Measurements from ENCODE around the gene QDPR.
"Not testable (repeated sequence)": the region's sequence is repeated elsewhere in the genome, so short reads cannot be mapped to it uniquely, and the experiment has no call there.

Gene QDPR

DNA sequence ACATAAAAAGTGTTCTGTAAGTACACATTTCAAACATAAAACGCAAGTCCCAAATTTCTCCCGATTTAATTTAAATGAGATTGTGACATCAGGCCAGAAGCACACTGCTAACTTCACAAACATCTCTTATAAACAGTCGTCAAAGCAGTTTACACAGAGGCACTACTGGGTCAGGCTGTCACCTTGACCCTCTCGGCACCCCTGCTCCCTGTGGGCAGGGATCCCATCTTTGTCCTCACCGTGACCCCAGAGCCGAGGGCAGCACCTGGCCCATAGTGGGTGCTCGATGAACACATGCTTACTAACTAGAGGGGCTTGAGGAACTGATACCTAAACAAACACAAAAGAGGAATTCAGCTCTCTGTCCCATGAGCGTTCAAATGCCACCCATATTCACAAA lies 22.2 kb downstream of the QDPR start:
- DNase-seq: no peak

DNA sequence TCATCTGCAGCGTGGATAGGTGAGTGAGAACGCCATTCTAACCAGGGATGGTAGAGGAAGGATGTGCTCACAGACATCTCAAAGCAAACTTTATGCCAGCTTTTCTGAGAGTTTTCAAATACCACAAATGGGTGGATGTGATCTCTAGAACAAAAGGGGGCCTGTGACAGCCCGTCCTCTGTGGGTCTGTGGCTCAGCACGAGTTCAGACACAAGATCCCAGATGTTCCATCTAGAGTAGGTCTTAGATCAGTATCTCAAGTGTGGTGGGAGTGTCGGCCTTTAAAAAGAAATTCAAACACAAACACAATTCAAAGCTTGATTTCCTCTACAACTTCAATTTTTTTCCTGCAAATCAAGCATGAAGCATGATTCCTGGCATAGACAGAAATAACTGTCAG lies 22.8 kb downstream of the QDPR start:
- no peak for DNase-seq

DNA sequence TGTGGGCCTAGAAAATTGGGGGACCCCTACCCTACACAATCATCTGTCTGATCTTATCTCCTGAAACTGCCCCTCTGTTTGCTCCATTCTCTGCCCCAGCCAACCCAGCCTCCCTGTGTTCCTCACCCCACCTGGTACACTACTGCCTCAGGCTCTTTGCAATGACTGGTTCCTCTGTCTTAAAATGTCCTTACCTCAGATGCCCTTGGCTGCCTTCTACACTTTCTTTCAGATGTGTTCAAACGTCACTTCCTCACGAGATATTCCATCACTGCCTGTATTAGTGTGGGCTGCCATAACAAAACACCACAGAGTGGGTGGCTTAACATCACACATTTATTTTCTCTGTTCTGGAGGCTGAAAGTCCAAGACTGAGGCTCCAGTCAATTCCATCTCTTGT lies 29.2 kb downstream of the QDPR start:
- DNase-seq: no peak

DNA sequence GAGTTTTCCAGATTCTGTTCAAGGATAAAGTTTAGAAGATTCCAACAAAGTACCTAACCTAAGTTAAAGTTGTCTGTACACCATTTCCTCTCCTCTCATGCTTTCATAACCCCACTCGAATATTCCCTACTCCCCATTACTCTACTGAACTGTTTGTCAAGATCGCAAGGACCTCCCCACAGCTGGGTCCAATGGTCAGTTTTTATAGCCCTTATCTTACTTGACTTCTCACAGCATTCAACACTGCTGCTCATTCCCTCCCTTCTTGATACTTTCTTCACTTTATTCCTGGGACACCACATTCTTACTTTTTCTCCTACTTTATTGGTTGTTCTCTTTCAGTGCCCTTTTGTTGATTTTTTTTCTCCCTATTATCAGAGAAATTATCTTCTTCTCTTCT lies 30.9 kb downstream of the QDPR start:
- DNase-seq: no peak

DNA sequence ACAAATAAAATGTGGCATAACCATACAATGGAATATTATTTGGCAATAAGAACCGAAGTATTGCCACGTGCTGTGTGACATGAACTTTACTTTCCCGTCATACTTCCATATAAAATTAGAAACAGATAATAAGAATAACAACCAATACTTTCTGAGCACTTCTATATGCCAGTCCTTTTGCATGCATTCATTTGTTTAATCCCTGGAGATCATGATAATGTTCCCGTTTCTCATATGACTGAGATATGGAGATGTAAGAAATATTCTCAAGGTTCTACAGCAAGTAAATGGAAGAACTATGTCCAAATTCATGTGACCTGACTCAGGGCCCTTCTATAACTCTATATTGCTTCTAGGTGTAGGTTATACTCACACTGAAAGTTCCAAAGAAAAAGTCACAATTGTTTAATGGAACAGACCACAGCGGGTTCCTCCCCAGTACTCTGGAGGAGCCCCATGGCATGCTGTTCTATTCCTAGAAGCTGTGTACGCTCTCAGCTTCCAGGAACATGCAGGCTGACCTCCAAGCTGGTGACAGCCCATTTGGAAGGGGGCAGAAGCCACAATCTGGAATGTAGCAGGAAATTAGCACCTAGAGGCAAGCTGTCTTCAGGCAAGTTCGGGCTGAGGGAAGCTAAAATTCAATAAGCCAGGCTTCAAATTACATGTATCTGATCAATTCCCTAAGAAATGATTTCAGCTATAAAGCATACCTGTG lies 31.5 kb downstream of the QDPR start:
- DNase-seq: no peak

DNA sequence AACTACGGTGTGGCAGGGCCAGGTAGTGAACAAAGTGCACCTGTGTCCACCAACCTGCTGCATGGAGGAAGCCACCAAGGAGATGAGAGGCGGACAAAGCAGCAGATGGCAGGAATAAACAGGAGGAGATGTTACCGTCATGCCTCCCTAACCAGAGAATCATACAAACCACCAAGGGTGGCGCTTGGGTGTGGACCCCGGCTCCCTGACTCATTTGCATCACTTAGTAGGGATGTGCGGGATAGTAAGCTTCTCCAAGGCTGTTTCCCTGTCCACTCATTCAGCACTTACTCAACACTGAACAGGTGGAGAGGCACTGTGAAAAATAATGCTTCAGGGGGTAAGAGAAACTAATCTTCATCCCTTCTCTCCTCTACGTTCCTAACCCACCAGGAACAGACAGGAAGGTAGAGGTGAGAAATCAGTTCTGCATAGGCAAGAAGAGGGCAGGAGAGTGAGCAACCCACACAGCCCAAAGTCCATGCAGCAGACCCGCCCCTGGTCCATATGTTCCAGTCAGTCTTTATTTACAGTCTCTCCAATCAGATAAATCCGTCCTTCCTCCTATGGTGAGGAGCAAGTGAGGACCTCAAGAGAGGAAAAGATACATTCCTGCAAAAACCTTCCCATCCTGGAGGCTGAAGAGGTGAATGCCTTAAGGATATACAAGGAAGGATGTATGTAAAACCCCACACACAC lies 34.0 kb downstream of the QDPR start:
- DNase-seq: no peak

DNA sequence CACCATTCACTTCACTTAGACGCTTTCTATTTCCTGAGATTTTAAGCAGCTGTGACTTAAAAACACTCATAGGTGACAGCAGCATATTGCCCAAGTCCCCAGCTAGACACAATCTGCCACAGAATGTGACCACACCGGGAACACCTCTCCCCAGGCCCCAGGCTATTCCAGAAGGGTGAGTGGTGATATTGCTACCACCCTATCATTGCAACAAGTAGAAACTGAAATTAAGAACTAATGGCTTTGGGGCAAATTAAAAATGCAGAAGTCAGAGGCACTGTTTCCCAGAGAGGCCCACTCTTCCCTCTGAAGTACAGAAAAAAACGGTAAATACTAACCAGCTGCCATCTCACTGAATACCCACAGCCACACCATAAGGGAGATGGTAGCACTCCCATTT lies 35.0 kb downstream of the QDPR start:
- no peak for DNase-seq

DNA sequence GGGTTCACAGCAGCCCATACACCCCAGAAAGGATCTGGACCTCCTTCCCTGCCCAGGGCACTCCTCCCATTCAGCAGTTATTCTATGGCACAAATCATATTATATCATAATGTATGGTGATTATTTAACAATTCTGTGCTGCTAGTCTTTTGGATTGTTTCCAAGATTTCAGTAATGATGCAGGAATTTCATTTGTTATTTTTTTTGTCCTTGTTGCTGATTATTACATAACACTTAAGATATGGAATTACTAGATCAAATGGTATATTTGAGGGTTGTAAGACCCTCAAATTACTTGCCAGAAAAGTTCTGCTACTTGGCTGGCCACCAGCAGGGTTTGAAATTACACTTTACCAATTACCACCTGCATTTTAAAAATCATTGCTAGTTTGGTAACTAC lies 36.4 kb downstream of the QDPR start:
- DNase-seq: no peak

DNA sequence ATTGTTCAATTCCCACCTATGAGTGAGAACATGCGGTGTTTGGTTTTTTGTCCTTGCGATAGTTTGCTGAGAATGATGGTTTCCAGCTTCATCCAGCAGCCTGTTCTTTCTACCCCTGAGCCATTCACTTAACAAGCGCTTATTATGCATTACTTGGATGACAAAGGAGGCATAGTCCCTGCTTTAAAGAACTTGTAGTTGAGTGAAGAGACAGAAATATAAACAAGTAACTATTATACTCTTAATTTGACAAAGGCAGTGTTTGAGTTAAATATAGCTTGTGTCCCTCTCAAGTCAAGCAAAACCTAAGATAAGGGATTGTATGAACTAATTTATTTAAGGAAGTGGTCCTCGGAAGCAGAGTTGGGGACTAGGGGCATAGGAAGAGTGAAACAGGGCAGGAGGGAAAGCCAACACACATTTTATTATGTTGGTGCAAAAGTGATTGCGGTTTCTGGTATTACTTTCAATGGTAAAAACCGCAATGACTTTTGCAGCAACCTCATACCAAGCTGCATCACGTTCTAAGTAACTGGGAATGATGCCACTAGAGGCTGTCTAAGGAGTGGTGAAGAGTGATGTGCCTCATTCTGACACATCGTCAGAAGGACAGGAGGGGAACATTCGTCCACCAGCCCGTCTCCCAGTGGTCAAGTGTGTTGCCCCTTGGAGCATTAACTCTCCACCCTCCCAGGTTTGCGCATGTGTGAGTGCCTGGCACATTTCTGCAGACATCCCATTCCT lies 41.8 kb downstream of the QDPR start:
- DNase-seq: no peak

DNA sequence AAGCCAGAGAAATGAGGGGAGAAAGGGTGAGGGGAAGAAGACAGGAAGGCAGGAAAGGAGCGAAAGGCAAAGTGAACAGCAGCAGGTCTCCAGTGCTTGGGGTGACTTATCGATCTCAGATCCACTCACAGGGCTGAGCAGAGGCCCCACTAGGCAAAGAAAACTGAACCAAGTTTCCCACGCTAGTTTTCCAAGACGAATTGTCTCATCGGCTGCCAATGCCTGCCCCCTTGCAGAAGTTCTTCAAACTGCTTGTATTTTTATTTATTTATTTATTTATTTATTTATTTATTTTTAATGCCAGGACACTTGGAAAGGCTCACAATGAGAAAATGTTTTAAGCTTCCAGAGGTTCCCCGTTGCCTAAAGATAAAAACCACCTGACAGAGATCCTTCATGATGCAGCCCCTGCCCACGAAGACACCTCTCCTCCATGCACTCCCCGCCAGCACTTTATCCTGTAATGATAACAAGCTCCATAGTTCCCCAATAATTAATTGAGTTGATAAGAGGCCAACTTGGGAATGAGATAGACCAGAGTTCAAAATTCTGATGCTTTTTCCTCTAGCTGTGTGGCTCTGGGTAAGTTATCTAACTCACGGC lies 43.2 kb downstream of the QDPR start:
- no peak for DNase-seq

DNA sequence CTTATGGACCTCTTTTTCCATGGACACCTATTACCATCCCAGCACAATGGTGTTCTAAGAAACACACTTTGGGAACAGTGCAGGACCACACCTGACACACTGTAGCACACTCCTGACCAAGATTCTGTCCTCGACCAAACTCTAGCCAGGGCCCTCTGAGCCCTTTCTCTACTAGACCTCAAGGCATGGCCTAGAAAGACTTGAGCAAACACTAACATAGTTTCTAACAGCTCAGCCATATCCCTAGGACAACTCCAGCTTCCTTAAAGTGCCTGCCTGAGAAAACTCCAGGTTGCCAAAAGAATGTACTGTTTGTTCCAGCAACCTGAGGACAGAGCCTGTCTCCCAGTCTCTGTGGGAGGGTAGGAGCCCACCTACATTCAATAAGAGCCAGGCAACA lies 48.3 kb downstream of the QDPR start:
- no peak for DNase-seq

DNA sequence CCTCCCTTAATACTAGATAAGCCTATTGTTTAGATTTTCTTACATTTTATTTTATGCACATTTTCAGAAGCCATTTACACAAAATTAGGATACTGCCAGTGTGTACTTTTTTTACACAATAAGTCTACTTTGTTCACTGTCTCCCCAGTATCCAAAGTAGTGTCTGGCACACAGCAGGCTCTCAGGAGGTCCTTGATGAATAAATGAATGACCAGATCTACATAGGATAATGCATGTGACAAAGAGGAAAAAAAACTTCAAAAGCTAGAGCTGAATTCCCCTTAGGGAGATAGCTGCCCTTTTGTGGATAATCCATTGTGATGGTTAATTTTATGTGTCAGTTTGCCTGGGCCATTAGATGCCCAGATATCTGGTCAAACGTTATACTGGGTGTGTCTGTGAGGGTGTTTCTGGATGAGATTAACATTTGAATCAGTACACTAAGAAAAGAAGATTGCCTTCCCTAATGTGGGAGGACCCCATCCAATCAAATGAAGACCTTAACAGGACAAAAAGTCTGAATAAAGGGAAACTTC lies 61.6 kb downstream of the QDPR start:
- DNase-seq: no peak

DNA sequence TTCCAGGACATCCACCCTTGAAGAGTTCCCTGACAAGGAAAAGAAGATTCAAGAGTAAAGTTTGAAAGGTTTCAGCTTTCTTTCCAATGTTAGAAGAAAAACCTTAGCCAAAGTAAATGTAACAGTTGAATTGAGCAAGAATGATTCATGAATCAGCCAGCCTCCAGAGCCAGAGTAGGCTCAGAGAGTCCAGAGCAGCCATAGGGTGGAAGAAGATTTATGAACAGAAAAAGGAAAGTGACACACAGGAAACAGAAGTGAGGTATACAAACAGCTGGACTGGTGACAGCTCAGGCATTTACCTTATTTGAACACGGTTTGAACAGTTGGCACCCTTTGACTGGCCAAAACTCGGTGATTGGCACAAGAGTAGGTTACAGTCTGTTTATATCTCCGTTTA lies 63.2 kb downstream of the QDPR start:
- DNase-seq: no peak

DNA sequence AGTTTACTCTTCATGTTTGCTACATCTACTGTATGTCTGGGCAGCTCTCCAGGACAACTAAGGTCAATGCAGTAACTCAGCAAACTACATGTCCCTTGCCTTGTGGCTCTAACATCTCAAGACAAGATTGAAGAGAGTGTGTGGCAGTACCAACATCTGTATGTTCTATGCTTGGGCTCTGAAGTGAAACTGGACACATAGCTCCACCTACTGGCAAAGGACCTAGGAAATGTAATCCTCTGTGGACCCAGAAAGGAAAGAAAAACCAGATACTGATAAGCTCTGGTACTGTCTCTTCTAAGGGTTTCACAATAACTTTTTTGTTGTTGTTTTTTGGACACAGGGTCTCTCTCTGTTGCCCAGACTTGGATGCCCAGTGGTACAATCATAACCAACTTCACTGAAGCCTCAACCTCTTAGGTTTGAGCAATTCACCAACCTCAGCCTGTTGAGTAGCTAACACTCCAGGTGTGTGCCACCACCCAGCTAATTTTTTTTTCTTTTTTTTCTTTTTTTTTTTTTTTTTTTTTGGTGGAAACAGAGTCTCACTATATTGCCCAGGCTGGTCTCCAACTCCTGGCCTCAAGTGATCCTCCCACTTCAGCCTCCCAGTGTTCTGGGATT lies 64.1 kb downstream of the QDPR start:
- DNase-seq: peak; percentile 66

DNA sequence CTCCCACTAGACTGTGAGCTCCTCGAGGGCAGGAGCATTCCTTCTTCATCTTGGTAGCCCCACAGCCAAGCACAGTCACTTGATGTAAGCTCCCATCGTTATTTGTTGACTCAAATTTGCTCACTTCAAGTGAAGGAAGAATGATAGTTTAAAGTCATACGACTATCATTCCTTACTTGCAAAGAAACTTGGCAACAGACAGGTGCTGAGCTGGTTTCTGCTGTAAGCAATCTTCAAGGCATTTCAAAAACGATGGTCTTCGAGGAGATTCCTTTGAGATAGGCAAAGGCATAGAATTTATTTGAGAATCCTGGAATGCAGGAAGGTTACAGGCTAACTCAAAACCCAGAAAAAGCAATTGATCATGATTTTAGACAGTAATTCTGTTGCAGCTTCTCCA lies 64.8 kb downstream of the QDPR start:
- DNase-seq: no peak

DNA sequence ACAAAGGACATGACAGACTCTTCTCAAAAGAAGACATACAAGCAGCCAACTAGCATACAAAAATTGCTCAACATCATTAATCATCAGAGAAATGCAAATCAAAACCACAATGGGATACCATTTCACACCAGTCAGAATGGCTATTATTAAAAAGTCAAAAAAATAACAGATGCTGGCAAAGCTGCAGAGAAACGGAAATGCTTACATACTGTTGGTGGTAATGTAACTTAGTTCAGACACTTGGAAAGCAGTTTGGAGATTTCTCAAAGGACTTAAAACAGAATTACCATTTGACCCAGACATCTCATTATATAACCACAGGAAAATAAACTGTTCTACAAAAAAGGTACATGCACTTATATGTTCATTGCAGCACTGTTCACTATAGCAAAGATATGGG lies 69.4 kb downstream of the QDPR start:
- not testable (repeated sequence) for DNase-seq

DNA sequence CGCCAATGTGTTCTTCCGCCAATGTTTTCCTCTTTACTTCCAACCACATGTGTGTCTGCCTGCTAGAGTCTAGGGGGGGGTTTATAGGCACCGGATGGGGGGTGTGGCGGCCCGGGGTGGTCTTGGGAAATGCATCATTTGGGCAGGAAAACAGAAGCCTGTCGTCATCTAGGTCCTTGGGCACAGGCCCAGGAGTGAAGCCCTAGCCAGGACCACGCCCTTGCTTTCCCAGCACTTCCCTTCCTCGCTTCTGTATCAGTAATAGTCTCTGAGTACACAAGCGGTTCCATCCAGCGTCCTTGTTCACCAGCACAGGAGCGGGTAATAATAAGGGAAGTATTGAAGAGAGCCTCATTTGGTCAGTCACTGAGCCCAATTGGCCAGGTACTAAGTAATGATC lies 74.5 kb downstream of the QDPR start:
- no peak for DNase-seq

DNA sequence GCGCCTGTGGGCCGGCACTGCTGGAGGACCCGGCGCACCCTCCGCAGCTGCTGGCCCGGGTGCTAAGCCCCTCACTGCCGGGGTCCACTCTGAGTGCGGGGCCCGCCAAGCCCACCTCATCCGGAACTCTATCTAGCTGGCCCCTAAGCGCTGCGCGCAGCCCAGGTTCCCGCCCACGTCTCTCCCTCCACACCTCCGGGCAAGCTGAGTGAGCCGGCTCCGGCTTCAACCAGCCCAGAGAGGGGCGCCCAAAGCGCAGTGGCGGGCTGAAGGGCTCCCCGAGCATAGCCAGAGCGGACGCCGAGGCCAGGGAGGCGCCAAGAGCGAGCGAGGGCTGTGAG lies 75.2 kb downstream of the QDPR start:
- no peak for DNase-seq

All from stimulated activated CD4-positive, alpha-beta T cell treated with anti-CD3 and anti-CD28 coated beads, Interleukin-4, amount 100 ng/mL, for 24 hours (primary cell).